ENCODE data around the gene ANXA9. TPM values are rescaled to one million over a fixed set of nuclear protein-coding genes. Genes with fewer than 3 reads are reported as not detected.

ANXA9 gene
- polyA plus RNA-seq, 3 donors, result 0.28 to 1.7 (median 1.4) TPM

DNA sequence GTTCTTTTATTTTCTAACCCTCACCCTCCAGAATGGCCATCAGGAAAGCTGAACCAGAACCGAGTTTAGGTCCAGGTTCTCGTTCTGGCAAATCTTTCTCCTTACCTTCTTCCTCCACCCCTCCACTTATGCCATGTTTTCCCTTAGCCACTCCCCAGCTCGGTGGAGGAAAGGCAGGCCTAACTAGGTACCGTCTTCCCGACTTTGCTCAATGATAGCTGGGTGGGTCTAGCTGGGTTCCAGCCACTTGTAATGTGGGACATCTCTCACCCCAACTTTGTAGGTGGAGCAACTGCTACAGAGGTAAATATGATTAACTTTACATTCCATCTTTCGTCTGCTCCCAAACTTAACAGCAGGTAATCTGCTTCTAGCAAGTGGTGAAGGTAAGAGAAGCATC is 54.9 kb downstream of the ANXA9 start:
- no peak overlapping the region for H3K9ac ChIP-seq (ENCODE audit: insufficient read depth, low read length, poor library complexity, severe bottlenecking)
- intact Hi-C loops (cut with micrococcal nuclease), result no loop called here
- Mint-ChIP-seq H3K27ac (no peak overlapping the region), H3K4me1 (peaks cover 7% of the 10 kb centered on the region), H3K9me3 (peaks cover 0 to 2% (median 0%) of the 10 kb centered on the region in 7 donors), H3K4me3 (no peak overlapping the region), H3K36me3 (peaks cover 26 to 28% of the 10 kb centered on the region in 2 donors), H3K27me3 (ENCODE audit: low read depth in 3 of 3) (peaks cover 0 to 4% (median 0%) of the 10 kb centered on the region in 3 donors)
- no peak overlapping the region for H3K4me3 ChIP-seq (replicated peaks in 1 of 3; ENCODE audit: low read depth in 2 of 3, low read length in 3 of 3)
- no peak overlapping the region for H3K27ac ChIP-seq (ENCODE audit: low read depth in 1 of 2, low read length in 2 of 2)
- H4K20me1 ChIP-seq (ENCODE audit: insufficient read depth, low read length), result no peaks in the 10 kb centered on the region
- peaks cover 11 to 20% of the 10 kb centered on the region in 2 donors for H3K36me3 ChIP-seq (replicated peaks in 1 of 2; ENCODE audit: control insufficient read depth in 1 of 2, insufficient read depth in 2 of 2, low read length in 2 of 2)
- H3K79me2 ChIP-seq (ENCODE audit: insufficient read depth, low read length), result no peaks in the 10 kb centered on the region
- H2AFZ ChIP-seq (ENCODE audit: insufficient read depth, low read depth, low read length, poor library complexity, severe bottlenecking), result no peak overlapping the region
- WGBS (ENCODE audit: insufficient coverage), result 78% methylated on average over 2 of the region's 6 CpGs
- peaks cover 0 to 6% of the 10 kb centered on the region in 2 donors for H3K4me1 ChIP-seq (ENCODE audit: control insufficient read depth in 1 of 2, insufficient read depth in 2 of 2, low read length in 2 of 2)
- DNase-seq, result no peak
- H3K9me3 ChIP-seq (replicated peaks in 1 of 2; ENCODE audit: control insufficient read depth in 1 of 2, insufficient read depth in 1 of 2, low read length in 2 of 2), result no peaks in the 10 kb centered on the region
- TF ChIP-seq, protein P1, sequence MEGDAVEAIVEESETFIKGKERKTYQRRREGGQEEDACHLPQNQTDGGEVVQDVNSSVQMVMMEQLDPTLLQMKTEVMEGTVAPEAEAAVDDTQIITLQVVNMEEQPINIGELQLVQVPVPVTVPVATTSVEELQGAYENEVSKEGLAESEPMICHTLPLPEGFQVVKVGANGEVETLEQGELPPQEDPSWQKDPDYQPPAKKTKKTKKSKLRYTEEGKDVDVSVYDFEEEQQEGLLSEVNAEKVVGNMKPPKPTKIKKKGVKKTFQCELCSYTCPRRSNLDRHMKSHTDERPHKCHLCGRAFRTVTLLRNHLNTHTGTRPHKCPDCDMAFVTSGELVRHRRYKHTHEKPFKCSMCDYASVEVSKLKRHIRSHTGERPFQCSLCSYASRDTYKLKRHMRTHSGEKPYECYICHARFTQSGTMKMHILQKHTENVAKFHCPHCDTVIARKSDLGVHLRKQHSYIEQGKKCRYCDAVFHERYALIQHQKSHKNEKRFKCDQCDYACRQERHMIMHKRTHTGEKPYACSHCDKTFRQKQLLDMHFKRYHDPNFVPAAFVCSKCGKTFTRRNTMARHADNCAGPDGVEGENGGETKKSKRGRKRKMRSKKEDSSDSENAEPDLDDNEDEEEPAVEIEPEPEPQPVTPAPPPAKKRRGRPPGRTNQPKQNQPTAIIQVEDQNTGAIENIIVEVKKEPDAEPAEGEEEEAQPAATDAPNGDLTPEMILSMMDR (IDR thresholded peaks at IDR 0.05), result no peak
- no peaks in the 10 kb centered on the region for H3K27me3 ChIP-seq (ENCODE audit: control insufficient read depth in 2 of 2, insufficient read depth in 2 of 2, low read length in 2 of 2)
- H3K4me2 ChIP-seq (replicated peaks; ENCODE audit: extremely low read depth, low read length, poor library complexity, severe bottlenecking), result no peak overlapping the region

DNA sequence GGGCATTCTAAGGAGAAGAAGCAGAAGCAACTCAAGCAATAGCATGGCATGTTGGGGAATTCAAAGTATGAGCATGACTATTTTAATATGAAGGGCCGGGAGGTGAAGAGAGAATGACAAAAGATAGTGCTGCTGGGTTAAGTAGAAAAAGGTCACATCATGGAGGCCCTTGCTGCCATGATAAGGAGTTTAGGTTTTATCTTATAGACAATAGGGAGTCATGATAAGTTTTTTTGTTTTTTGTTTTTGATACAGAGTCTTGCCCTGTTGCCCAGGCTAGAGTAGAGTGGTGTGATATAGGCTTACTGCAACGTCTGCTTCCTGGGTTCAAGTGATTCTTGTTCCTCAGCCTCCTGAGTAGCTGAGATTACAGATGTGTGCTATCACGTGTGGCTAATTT is 57.4 kb downstream of the ANXA9 start:
- TF ChIP-seq, protein P1 (IDR thresholded peaks at IDR 0.05), result no peak
- Histone ChIP-seq H3K4me2 (replicated peaks; ENCODE audit: extremely low read depth, low read length, poor library complexity, severe bottlenecking) (no peak overlapping the region), H3K27me3 (ENCODE audit: control insufficient read depth in 2 of 2, insufficient read depth in 2 of 2, low read length in 2 of 2) (no peaks in the 10 kb centered on the region), H3K27ac (ENCODE audit: low read depth in 1 of 2, low read length in 2 of 2) (no peak overlapping the region), H3K4me1 (ENCODE audit: control insufficient read depth in 1 of 2, insufficient read depth in 2 of 2, low read length in 2 of 2) (no peaks in the 10 kb centered on the region), H3K4me3 (replicated peaks in 1 of 3; ENCODE audit: low read depth in 2 of 3, low read length in 3 of 3) (no peak overlapping the region), H3K9me3 (replicated peaks in 1 of 2; ENCODE audit: control insufficient read depth in 1 of 2, insufficient read depth in 1 of 2, low read length in 2 of 2) (no peaks in the 10 kb centered on the region), H3K79me2 (ENCODE audit: insufficient read depth, low read length) (no peaks in the 10 kb centered on the region), H3K36me3 (replicated peaks in 1 of 2; ENCODE audit: control insufficient read depth in 1 of 2, insufficient read depth in 2 of 2, low read length in 2 of 2) (peaks cover 4 to 9% of the 10 kb centered on the region in 2 donors), H2AFZ (ENCODE audit: insufficient read depth, low read depth, low read length, poor library complexity, severe bottlenecking) (no peak overlapping the region), H4K20me1 (ENCODE audit: insufficient read depth, low read length) (no peaks in the 10 kb centered on the region), H3K9ac (ENCODE audit: insufficient read depth, low read length, poor library complexity, severe bottlenecking) (no peak overlapping the region)
- H3K27me3 Mint-ChIP-seq (ENCODE audit: low read depth in 3 of 3), result peaks cover 0 to 1% (median 0%) of the 10 kb centered on the region in 3 donors
- H3K9me3 Mint-ChIP-seq, result peaks cover 0 to 2% (median 0%) of the 10 kb centered on the region in 7 donors
- no peak overlapping the region for H3K27ac Mint-ChIP-seq
- WGBS (ENCODE audit: insufficient coverage), result 100% methylated on average over 1 of the region's 3 CpGs
- no peaks in the 10 kb centered on the region for H3K4me1 Mint-ChIP-seq
- intact Hi-C loops (cut with micrococcal nuclease), result no loop called here
- H3K4me3 Mint-ChIP-seq, result no peak overlapping the region
- peaks cover 18 to 20% of the 10 kb centered on the region in 2 donors for H3K36me3 Mint-ChIP-seq
- no peak for DNase-seq

Data from CD14-positive monocyte (primary cell).